GM12891 (cell line): ENCODE results near the gene ABCG4. TPM values are rescaled to one million over a fixed set of nuclear protein-coding genes. Genes with fewer than 3 reads are reported as not detected.
"Not testable (repeated sequence)": the region's sequence is repeated elsewhere in the genome, so short reads cannot be mapped to it uniquely, and the experiment has no call there.

Experiments used
- DNase-seq: peaks from one replicate; pipeline ENCODE4 v3.0.0; 2011; ENCODE audit warnings: low spot score; ENCODE audit not compliant: insufficient read length
- FAIRE-seq: peaks from 2 replicates; lab custom pipeline; 2011; peaks lifted over from hg19 to GRCh38; lab: Jason Lieb, UNC
- PAX5 ChIP-seq: IDR thresholded peaks from 2 replicates; pipeline ENCODE4 v1.6.1; 2011; ENCODE audit warnings: low read length, moderate library complexity, mild to moderate bottlenecking; ENCODE audit not compliant: insufficient read depth, severe bottlenecking
- POLR2A ChIP-seq: IDR thresholded peaks from 2 replicates; pipeline ENCODE4 v1.6.1; 2011; ENCODE audit warnings: low read depth, low read length, control low read depth
- POLR2AphosphoS5 ChIP-seq: IDR thresholded peaks from 2 replicates; pipeline ENCODE4 v1.6.1; 2011; ENCODE audit warnings: low read depth, low read length, control low read depth
- POU2F2 ChIP-seq: IDR thresholded peaks from 2 replicates; pipeline ENCODE4 v1.6.1; 2011; ENCODE audit warnings: low read depth, mild to moderate bottlenecking, control low read depth, low read length, moderate library complexity
- SPI1 ChIP-seq: IDR thresholded peaks from 2 replicates; pipeline ENCODE4 v1.6.1; 2011; ENCODE audit warnings: low read depth, low read length, control low read depth
- TAF1 ChIP-seq: IDR thresholded peaks from 2 replicates; pipeline ENCODE4 v1.6.1; 2011; ENCODE audit warnings: low read depth, low read length, control low read depth
- polyA plus RNA-seq: library from polyadenylated mRNA; unstranded; fragments of >200 nt; gene quantifications from one replicate; pipeline ENCODE4 v1.2.1, GENCODE V29; 2012; ENCODE audit warnings: low read depth, missing spikeins, inconsistent platforms; ENCODE audit not compliant: missing spikeins

The ABCG4 gene
- not detected for polyA plus RNA-seq

GRCh38 chr11:119149018-119149785 is at the start of gene ABCG4:
TSS of gene ABCG4 (plus strand) at chr11:119149052. CDS start at chr11:119149966, 914 bp downstream.
- FAIRE-seq: no peak
- no peak for DNase-seq
- TF ChIP-seq PAX5 (no peak), TAF1 (no peak), POLR2A (no peak), SPI1 (no peak), POU2F2 (no peak), POLR2AphosphoS5 (no peak)

DNA sequence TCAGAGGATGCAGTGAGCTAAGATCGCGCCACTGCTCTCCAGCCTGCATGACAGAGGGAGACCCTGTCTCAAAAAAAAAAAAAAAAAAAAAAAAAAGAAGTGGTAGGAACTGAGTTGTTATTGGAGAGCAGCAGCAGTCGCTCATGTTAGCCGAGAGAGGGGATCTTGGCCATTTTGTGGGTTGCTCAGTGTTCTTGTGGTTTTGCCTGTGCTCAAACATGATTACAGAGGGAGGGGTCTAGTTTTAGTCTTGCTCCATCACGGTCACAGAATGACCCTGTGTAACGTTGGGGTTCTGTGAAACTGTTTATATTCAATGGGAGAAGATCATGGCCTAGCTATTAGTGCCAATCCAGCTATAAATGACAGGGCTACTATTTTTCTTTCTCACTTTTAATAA is 49.1 kb upstream of the ABCG4 start:
- DNase-seq (no peak), FAIRE-seq (no peak)
- TF ChIP-seq PAX5 (no peak), POU2F2 (no peak), TAF1 (no peak), POLR2A (no peak), SPI1 (no peak), POLR2AphosphoS5 (no peak)

GRCh38 chr11:119100246-119100970 is 48.4 kb upstream of the ABCG4 start:
- DNase-seq: no peak
- peak; percentile 61 for FAIRE-seq
- TF ChIP-seq PAX5: no peak
- no peak for TF ChIP-seq TAF1
- TF ChIP-seq SPI1: no peak
- no peak for TF ChIP-seq POLR2AphosphoS5
- TF ChIP-seq POU2F2: no peak
- TF ChIP-seq POLR2A: no peak

- DNase-seq (no peak), FAIRE-seq (peak; percentile 40)
- TF ChIP-seq PAX5: no peak
Measured at GRCh38 chr11:119100994-119101758, 47.7 kb upstream of the ABCG4 start.

DNA sequence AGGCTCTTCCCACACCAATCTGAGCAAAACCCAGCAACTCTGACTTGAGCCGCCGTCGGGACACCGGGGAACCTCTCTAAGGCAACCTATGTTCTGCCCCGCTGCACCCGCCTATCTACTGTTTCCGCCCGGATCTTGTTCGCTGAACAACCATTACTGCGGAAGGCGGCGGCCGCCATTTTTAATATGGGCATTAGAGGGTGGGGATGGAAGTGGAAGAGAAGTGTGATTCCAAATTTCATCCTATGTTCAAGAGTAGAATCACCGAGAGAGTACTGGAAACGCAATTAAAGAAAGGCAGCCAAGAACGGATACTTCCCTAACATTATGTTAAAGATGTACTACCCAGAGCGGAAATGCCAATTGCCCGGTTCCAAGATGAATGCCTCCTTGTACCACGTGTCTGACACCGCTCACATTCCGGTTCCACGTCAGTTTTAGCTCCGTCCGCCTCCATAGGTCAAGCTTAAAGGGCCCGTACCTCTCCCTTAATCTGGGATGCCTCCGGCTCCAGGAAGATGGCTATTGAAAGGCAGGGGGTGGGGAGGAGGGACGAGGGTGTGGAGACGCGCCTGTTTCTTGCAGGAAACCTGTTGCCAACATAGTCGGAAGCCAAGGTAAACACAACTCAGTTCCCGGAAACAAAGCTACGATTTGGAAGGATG is 47.0 kb upstream of the ABCG4 start, which contains the start of gene DPAGT1:
Gene DPAGT1, minus strand, starts transcription at position 95 of the 665 bp plus-strand sequence. CDS start 198 bp downstream, outside the sequence.
- peak; percentile 43; the same call in 1 of the 2 replicates for TF ChIP-seq POU2F2
- TF ChIP-seq POLR2A: no peak
- no peak for TF ChIP-seq POLR2AphosphoS5
- TF ChIP-seq TAF1: peak; percentile 84; the same call in 1 of the 2 replicates
- peak; percentile 99 for TF ChIP-seq PAX5
- peak; percentile 24; the same call in 1 of the 2 replicates for TF ChIP-seq SPI1
- FAIRE-seq (peak; percentile 94), DNase-seq (peak; percentile 59)

- not testable (repeated sequence) for DNase-seq, FAIRE-seq
Measured at GRCh38 chr11:119103161-119103664, 45.6 kb upstream of the ABCG4 start.

DNA sequence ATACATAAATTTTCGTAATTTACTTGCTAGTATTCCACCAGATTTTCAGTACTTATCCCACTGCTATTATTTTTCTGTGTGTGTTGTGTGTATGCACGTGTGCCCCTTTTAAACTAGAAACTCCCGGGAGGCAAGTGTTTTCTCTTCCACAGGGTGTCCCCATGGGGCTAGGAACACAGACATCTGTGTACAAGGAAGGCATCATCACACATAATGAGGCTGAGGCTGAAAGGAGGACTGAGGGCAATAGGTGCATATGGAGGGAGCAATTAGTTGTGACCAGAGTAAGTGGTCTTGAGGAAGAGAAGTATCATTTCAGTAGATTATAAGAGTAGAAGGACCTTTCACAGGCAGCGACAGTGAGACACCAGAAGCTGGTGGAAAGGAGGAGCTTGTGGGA is 45.1 kb upstream of the ABCG4 start:
- FAIRE-seq (no peak), DNase-seq (no peak)

GRCh38 chr11:119106564-119107537 is 42.0 kb upstream of the ABCG4 start, which contains the start of gene C2CD2L:
TSS of gene C2CD2L (plus strand) at chr11:119107344. CDS start at chr11:119107742, 398 bp downstream.
- peak; percentile 97 for DNase-seq
- peak; percentile 90 for FAIRE-seq
- TF ChIP-seq POLR2AphosphoS5: peak; percentile 65
- no peak for TF ChIP-seq PAX5
- peak; percentile 66 for TF ChIP-seq POLR2A

More for the DNA sequence above, 45.1 kb upstream of the ABCG4 start:
- no peak for TF ChIP-seq POU2F2
- no peak for TF ChIP-seq SPI1
- TF ChIP-seq TAF1: no peak
- no peak for TF ChIP-seq POLR2AphosphoS5
- TF ChIP-seq PAX5: no peak
- no peak for TF ChIP-seq POLR2A
